HG03457 (cell line): ENCODE results near the gene OR2T6.
A peak's percentile ranks its signal among the peaks of the same experiment; 100 is the strongest.
"Not testable (repeated sequence)": the region's sequence is repeated elsewhere in the genome, so short reads cannot be mapped to it uniquely, and the experiment has no call there.

Source experiments
- ATAC-seq: cut with Tn5 transposase; IDR thresholded peaks from one replicate; pipeline ENCODE4 v1.9.1; 2021; ENCODE audit warnings: moderate number of reproducible peaks; ENCODE audit not compliant: unreplicated experiment

Gene OR2T6

GRCh38 chr1:248432201-248432600 lies 56.7 kb downstream of the OR2T6 start:
- peak; percentile 67 for ATAC-seq

DNA sequence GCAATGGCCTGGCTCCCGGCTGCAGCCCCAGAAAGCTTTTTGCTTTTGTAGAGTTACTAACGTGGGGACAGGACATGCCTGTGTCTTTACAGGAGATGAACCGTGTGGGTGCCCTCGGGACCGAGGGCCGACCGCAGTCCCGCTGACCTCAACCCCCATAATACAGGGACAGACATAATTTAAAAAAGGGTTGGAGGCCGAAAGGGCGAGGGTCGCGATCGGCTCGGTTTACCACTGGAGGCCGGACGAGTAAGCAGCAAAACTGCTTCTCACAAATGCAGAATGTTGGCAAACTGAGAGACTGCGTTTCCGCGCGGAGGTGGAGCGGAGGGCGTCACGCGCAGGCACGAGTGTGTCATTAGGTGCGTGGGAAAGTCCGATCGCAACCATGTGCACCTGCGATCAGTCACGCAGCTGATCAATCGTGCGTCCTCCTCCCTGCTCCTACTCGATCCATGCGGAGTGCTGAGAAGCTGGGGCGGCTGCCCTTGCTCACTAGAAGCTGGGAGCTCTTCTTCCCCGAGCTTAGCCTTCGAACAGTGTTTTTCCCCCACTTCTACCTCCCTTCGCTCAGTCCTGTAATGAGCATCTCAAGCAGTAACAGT lies 58.4 kb downstream of the OR2T6 start:
- not testable (repeated sequence) for ATAC-seq

DNA sequence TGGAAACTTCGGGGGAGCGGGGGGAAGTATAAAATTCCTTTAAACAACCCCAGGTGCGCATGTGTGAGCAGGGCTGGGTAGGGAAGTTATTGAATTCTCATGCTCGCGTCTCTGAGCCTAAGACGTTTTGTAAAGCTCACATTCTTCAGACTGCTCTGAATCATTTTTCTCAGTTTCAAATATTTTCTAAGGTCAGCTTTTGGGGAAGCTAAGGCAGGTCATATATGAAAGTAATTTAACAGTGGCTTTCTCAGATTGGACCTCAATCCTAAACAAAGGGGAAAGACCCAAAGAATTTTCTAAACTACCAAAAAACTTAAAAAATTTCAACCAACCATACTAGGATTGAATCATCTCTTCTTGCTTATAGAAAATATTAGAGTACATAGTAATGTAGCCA lies 59.4 kb downstream of the OR2T6 start:
- not testable (repeated sequence) for ATAC-seq

GRCh38 chr1:248436303-248436702 lies 60.8 kb downstream of the OR2T6 start:
- ATAC-seq: not testable (repeated sequence)

- not testable (repeated sequence) for ATAC-seq
Observed at GRCh38 chr1:248438668-248439067, 63.1 kb downstream of the OR2T6 start.

DNA sequence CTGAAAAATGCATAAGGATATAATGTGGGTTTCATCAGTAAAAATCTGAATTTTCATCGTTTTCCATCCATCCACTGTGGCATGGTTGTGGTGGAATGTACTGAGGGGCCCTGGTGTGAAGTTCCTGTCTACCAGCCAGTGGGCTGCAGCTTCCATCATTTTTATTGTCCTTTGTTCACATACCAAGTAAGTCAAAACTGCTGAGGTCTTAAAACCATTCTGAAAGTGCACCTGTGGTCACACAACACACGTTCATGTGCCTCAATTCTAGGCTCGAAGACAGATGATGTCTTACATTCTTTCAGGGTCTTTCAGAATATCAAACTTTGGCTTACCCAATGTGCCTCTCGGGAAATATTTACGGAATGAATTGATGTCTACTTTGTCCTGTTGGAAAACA lies 63.7 kb downstream of the OR2T6 start:
- ATAC-seq: not testable (repeated sequence)
